H7 (cell line): Measurements from ENCODE around the gene TBCD. TPM values are rescaled to one million over a fixed set of nuclear protein-coding genes. Genes with fewer than 3 reads are reported as not detected.

Experiments used
- DNase-seq: peaks from one replicate; pipeline ENCODE4 v3.0.0; 2012
- H3K27me3 ChIP-seq: 2 replicates; pipeline ENCODE4 v1.6.0; 2011; ENCODE audit warnings: mild to moderate bottlenecking, low read length; ENCODE audit not compliant: control insufficient read depth, insufficient read depth
- H3K36me3 ChIP-seq: replicated peaks from 2 replicates; pipeline ENCODE4 v1.5.1; 2011; ENCODE audit warnings: low read length; ENCODE audit not compliant: control insufficient read depth, insufficient read depth
- H3K4me3 ChIP-seq: 2 replicates; pipeline ENCODE4 v1.5.1; 2011; ENCODE audit warnings: low read depth, mild to moderate bottlenecking, control low read depth, low read length, moderate library complexity; ENCODE audit not compliant: insufficient read depth
- total RNA-seq: library from RNA; depleted of rRNA; stranded (reverse); fragments of >200 nt; shearing (Covaris generic); gene quantifications from 2 replicates; pipeline ENCODE4 v1.2.3, GENCODE V29; 2014

The TBCD gene
- total RNA-seq, 1 experiment from 2014 or later = 74.1 TPM

GRCh38 chr17:82871056-82871775, 119.4 kb downstream of the TBCD start:
- H3K36me3 ChIP-seq = peaks cover 6% of the 10 kb centered on the region
- H3K27me3 ChIP-seq = no peaks in the 10 kb centered on the region
- peak; percentile 88 for DNase-seq
- no peak overlapping the region for H3K4me3 ChIP-seq

- DNase-seq = no peak
Measured at GRCh38 chr17:82871776-82872561, 120.1 kb downstream of the TBCD start.

GRCh38 chr17:82872591-82873520, 121.0 kb downstream of the TBCD start:
- Histone ChIP-seq H3K27me3 (no peaks in the 10 kb centered on the region), H3K4me3 (no peak overlapping the region), H3K36me3 (peaks cover 6% of the 10 kb centered on the region)
- peak; percentile 68 for DNase-seq

More at GRCh38 chr17:82871776-82872561, 120.1 kb downstream of the TBCD start:
- Histone ChIP-seq H3K27me3 (no peaks in the 10 kb centered on the region), H3K36me3 (peaks cover 6% of the 10 kb centered on the region), H3K4me3 (no peak overlapping the region)

- no peak overlapping the region for H3K4me3 ChIP-seq
- no peaks in the 10 kb centered on the region for H3K27me3 ChIP-seq
- peak; percentile 73 for DNase-seq
- peaks cover 6% of the 10 kb centered on the region for H3K36me3 ChIP-seq
Measured at GRCh38 chr17:82873521-82873920, 121.7 kb downstream of the TBCD start.

- peaks cover 6% of the 10 kb centered on the region for H3K36me3 ChIP-seq
- DNase-seq = no peak
- no peak overlapping the region for H3K4me3 ChIP-seq
- no peaks in the 10 kb centered on the region for H3K27me3 ChIP-seq
Measured at GRCh38 chr17:82874011-82874835, 122.4 kb downstream of the TBCD start.

DNA sequence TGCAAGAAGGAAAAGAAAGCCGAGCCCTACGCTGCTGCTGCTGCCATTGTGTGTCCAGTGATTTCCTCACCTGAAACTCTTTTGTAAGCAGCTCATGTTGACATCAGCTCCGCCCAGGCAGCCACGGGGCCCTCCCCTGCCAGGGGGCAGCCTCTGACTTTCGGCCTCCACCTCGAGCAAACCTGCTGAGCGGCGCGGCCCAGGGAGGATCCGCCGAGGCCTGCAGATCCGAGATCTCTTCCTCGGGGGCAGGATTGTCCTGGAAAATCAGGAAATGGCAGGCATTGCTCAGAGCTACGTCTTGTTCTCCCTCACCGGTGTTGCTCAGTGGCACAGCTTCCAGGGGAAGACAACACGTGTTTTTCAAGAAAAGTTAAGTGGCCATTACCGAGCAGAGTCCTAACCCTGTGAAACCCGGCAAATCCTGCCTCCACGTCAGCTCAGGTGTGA, 123.6 kb downstream of the TBCD start:
- DNase-seq = peak; percentile 94
- no peaks in the 10 kb centered on the region for H3K27me3 ChIP-seq
- peaks cover 3% of the 10 kb centered on the region for H3K36me3 ChIP-seq
- no peak overlapping the region for H3K4me3 ChIP-seq

DNA sequence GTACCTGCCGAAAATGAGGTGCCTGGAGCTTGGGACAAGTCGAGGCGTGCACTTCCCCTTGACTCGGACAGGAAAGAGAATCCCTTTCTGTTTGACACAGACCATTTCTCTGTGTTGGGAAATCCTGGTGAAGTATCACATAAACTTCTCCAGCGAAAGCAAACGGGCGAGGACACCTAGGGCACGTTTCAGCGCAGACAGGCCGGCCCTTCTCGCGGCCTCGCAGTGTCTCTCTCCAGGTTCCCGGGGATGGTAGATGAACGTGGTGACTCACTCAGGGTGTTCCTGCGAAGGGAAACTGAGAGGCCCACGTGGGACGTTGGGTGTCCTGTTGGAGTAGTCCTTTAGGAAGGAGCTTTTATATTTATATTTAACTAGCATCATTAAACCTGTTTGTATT, 124.3 kb downstream of the TBCD start:
- no peak for DNase-seq
- H3K4me3 ChIP-seq = no peak overlapping the region
- H3K27me3 ChIP-seq = no peaks in the 10 kb centered on the region
- H3K36me3 ChIP-seq = no peaks in the 10 kb centered on the region; the same call in 1 of the 2 replicates

DNA sequence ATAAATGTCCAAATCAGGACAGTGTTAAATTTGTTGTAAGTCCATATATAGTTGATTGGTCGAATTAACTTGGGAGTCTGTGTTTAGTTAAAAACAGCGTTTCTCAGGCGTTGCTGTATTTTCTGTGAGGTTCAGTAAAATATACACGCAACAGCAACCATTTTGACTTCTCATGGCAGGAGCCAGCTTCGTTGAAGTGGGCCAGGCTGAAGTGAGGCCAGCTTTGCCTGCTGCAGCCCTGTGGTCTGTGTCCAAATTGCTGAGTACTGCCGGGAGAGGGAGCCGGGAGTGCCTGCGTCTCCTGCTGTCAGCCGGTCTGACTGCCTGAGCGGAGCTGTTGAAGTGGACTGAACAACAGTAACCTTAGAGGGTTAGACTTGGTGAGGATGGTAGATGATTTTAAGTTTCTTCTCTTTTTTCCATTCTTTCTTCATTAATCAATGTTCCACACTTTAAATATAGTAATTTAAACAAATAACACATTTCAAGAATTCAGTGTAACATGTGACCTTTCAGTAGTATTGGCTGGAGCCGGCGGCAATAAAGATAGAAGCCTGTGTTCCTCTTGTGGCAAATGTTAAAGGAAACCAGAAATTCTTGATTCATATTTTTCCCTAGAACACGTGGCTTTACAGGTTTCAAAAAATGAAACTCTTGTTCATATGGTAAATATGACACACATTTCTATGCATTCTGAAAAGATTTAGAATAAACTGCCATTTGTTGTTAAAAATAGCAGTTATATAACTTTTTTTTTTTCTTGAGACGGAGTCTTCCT, 124.9 kb downstream of the TBCD start:
- H3K4me3 ChIP-seq = no peak overlapping the region
- H3K36me3 ChIP-seq = no peaks in the 10 kb centered on the region
- DNase-seq = peak; percentile 86
- H3K27me3 ChIP-seq = no peaks in the 10 kb centered on the region

DNA sequence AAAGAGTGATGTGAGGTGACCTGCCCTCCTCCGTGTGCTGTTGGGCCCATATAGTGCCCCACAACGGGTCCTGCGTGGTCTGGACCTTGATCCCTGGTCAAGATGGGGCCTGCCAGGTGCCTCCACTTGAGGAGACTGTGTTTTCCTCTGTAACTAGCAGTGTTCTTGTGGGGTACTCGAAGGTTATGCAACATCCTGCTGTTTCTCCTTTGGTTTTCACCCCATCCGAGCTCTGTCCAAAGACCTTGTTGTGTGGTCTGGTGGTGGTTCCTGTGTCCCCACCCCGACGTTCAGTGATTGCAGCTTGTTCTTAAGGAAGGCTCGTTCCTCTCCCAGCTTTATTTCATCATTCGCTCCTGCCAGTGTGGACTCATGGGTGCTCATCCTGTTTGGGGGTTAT, 126.7 kb downstream of the TBCD start:
- Histone ChIP-seq H3K4me3 (no peak overlapping the region), H3K27me3 (no peaks in the 10 kb centered on the region), H3K36me3 (no peaks in the 10 kb centered on the region; the same call in 1 of the 2 replicates)
- no peak for DNase-seq

DNA sequence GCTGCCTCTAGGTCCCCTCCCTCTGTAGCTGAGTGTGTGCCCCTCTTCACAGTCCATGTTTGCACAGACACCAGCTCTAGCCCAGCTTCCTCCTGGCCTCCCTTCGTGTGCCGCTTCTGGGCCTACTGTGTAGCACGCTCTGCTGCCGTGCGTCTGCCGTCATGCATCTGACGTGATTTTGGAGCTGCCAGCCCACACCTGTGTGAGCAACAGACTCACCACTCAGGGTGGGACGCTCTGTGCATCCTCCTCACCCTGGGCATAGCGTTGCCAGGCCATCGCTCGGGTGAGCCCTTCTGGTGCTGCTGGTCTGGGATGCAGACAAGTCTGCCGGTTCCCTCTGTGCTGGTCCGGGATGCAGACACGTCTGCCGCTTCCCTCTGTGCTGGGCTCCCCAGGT, 127.4 kb downstream of the TBCD start:
- Histone ChIP-seq H3K4me3 (no peak overlapping the region), H3K27me3 (no peaks in the 10 kb centered on the region), H3K36me3 (no peaks in the 10 kb centered on the region; the same call in 1 of the 2 replicates)
- DNase-seq = no peak

- no peak for DNase-seq
- H3K36me3 ChIP-seq = no peaks in the 10 kb centered on the region; the same call in 1 of the 2 replicates
- H3K27me3 ChIP-seq = no peaks in the 10 kb centered on the region
- no peak overlapping the region for H3K4me3 ChIP-seq
Measured at GRCh38 chr17:82880620-82881323, 128.9 kb downstream of the TBCD start.

- Histone ChIP-seq H3K36me3 (no peaks in the 10 kb centered on the region; the same call in 1 of the 2 replicates), H3K27me3 (no peaks in the 10 kb centered on the region), H3K4me3 (no peak overlapping the region)
- DNase-seq = no peak
Measured at GRCh38 chr17:82881324-82881823, 129.5 kb downstream of the TBCD start.
